RPMI7951 (cell line): ENCODE data around the gene ALG1L2. TPM values are rescaled to one million over a fixed set of nuclear protein-coding genes. Genes with fewer than 3 reads are reported as not detected.
"Not testable (repeated sequence)": the region's sequence is repeated elsewhere in the genome, so short reads cannot be mapped to it uniquely, and the experiment has no call there.

Source experiments
- DNase-seq: peaks from one replicate; pipeline ENCODE4 v3.0.0-alpha.2; 2012; ENCODE audit warnings: low read depth
- total RNA-seq: library from RNA; depleted of rRNA; stranded (reverse); fragments of >200 nt; shearing (Covaris generic); gene quantifications from 2 replicates; pipeline ENCODE4 v1.2.3, GENCODE V29; 2014

The ALG1L2 gene
- total RNA-seq, 1 experiment from 2014 or later: not detected

DNA sequence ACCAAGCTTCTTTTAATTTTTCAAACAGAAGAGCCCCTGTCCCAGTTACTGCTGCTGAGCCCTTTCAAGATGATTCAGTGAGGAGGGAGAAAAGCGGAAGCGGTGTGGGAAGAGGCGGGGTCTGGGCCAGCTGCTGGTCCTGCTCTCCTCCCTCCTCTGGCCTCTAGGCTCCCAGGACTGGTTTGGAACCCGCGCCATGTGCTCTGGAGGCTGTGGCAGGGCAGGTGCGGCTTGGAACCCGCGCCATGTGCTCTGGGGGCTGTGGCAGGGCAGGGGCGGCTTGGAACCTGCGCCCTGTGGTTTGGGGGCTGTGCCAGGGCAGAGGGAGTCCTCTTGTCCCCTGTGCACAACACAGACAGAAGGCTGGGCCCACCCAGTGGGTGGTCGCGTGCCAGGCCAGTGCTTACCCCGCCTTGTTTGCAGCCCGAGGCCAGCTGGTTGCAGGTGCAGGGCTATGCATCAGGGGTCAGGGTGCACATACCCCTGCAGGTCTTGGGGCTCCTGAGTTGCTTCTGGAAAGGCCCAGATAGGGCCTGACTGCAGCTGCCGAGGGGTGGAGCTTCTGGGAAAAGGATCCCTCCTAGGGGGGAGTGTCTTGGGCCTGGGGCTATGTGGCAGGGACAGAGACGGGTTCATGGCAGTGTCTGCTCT is 12.2 kb downstream of the ALG1L2 start:
- DNase-seq: peak; percentile 27

DNA sequence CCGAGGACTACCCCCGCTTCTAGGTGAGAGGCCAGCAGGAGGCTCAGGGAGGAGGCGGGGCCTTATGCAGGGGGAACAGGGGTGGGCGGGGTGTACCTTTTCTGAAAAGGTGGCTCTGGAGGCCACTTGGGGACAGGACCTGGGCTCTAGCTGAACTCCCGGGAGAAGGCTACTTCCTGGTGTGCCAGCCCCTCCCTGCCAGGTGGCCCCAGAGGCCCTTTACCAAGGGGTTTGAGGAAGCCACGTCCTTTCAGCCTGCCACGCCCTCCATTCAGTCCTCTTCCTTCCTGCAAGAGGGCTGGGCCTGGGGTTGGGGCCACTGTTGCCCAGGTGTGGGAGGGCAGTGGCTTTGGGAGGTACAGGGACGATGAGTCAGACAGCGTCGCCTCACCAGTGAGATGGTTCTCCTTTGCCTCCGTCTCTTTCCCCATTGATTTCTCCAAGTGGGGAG is 12.9 kb downstream of the ALG1L2 start:
- not testable (repeated sequence) for DNase-seq

DNA sequence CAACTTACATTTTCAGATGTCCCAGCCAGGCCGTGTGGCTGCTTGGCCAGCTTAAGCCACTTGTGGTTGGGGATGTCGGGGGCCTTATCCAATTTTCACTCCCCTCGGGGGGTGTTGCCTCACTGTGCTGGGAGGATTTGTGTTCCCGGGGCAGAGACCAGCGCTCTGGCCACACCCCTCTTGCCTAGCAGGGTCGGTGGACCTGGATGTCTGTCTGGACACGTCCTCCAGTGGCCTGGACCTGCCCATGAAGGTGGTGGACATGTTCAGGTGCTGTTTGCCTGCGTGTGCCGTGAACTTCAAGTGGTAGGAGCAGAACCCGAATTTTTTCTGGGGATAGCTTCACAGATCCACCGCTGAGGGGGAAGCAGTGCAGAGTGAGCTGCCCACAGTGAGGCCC is 14.2 kb downstream of the ALG1L2 start:
- peak; percentile 57 for DNase-seq

- not testable (repeated sequence) for DNase-seq
These were observed 15.5 kb downstream of the ALG1L2 start for GRCh38 chr3:130097096-130097495.

- not testable (repeated sequence) for DNase-seq
These were observed 16.3 kb downstream of the ALG1L2 start for GRCh38 chr3:130097690-130098638.

DNA sequence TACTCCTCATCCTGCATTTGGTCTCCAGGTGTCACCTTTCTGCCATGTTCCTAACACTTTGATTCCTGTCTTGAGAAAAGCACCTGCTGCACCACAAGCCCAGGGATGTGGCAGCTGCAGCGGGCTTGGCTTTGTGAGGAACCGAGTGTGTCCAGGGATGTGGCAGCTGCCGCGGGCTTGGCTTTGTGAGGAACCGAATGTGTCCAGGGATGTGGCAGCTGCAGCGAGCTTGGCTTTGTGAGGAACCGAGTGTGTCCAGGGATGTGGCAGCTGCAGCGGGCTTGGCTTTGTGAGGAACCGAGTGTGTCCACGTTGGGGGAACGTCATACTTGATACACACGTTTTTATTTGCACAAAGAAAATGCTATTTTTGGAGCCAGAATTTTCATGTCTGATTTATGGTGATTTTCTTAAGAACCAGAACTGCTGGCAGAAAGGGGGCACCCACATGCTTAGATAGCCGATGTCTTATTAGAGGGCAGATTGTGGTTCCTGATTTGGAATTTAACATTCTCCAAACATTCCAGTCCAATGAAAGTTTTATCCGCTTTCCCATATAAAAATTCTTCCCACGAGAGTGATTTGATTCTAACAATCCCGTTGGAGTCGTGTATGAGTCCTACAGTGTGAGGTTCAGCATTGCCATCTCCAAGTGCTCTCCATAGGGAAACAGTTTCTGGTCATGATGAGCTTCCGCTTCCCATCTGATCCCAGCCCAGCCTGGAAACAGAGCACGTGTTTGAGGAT is 17.2 kb downstream of the ALG1L2 start:
- not testable (repeated sequence) for DNase-seq

DNA sequence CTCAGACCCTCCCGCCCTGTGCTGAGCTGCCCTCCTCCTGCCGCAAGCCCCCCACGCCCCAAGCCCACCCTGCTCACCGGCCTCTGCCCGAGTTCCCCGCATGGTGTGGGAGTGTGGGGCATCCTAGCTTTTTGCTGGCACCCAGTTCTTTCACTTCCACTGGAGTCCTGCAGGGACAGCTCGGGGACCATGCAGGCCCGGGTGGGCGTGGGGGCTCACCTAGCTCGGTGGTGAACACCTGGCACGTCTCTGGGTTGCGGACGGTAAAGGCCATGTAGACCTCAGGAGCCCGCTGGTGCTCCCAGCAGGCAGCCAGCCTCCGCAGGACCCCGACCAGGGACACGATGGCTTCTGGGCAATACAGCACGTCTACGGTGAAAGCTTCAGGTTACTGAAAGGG is 20.9 kb downstream of the ALG1L2 start:
- not testable (repeated sequence) for DNase-seq

GRCh38 chr3:130104191-130104590 is 22.6 kb downstream of the ALG1L2 start:
- DNase-seq: not testable (repeated sequence)

DNA sequence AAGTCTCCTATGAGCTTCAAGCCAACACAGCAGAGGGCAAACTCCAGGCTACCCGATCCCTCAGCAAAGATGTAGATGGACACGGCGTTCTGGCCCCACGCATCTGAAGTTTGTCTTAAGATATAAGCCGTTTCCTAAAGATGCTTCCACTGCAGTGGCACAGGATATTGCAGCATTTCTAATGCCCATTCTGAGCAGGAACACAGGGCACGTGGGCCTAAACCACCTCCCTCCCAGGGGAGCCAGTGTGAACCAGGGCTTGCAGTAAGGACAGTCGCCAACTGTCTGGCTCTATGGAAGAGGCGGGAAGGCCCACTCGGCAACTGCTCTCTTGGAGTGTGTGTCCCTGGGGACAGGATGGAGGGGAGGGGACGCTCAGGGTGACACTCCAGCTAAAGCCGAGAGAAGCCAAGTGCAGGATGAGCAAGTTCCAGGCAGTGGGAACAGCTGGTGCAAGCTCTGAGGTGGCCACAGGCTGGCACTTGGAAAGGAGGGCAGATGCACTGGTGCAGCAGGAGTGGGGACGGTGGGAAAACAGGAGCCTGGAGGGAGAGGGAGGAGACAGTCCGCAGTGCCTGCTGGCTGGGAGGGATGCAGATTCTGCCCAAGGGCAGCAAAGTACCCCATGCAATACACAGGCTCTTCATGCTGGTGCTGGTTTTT is 25.8 kb downstream of the ALG1L2 start:
- not testable (repeated sequence) for DNase-seq

DNA sequence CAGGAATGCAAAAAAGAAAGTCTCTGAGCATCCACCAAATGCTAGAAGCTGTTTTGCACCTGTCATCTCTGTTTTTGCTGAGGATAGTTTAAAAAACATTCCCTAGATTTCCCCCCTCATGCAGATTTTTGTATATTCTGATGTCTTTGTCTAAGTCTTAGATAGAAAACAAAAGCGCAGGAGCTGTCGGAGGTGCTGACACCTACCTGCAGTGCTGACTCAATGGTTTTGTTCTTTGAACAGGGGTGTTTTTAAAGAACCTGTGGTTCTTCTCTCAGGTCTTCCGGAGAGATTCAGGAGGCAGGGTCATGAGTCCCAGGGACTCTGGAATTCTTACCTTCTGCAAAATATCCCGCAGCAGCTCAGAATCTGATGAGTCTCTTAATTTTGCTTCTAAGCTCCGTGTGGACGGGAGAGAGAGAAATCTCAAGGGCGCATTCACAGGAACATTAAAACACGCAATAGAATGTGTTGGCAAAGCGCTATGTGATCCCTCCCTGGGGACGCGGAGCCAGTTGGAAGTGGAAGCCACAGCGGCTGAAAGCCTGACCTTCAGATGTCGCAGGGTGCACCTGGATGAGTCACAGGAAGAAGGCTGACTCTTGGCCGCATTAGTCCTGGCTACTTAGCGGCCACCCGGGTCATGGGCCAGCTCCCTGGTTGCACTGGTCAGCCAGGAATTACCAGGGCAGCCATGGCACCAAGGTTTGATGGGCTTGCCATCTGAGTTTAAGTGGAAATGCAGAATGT is 27.4 kb downstream of the ALG1L2 start:
- not testable (repeated sequence) for DNase-seq

DNA sequence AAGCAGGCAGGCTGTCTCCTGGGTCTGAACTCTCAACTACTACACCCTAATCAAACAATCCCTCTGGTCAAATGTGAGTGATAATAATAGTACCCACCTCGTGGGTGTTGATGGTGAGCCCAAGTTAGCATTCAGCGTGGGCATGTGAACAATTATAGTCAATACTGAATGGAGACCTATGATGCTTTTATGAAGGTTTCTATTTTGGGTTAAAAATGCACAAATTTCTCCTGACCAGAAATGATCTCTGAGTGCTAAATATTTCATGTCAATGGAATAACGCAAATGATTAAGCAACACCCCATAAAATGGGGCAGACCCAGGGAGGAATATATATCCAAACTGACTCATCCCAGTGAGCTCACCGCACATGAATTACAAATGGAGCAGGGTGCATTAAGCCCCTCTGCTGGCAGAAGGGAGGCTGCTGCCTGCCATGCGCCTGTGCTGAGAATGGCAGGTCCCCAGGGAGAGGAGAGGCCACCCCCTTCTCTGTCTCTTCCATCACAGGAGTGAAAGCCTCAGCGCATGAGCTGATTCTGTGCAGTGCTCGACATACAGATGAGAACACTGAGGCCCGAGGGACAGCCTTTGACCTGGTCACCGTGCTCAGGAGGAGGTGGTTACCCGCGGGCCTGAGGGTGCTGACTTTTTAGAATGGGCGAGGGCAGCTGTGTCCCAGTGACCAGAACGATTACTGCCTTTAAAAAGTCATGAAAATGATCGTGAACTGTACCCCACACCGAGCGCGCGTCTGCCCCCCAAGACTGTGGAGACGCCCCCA is 28.9 kb downstream of the ALG1L2 start:
- DNase-seq: peak; percentile 58

GRCh38 chr3:130111185-130111864 is 29.7 kb downstream of the ALG1L2 start:
- DNase-seq: peak; percentile 95

DNA sequence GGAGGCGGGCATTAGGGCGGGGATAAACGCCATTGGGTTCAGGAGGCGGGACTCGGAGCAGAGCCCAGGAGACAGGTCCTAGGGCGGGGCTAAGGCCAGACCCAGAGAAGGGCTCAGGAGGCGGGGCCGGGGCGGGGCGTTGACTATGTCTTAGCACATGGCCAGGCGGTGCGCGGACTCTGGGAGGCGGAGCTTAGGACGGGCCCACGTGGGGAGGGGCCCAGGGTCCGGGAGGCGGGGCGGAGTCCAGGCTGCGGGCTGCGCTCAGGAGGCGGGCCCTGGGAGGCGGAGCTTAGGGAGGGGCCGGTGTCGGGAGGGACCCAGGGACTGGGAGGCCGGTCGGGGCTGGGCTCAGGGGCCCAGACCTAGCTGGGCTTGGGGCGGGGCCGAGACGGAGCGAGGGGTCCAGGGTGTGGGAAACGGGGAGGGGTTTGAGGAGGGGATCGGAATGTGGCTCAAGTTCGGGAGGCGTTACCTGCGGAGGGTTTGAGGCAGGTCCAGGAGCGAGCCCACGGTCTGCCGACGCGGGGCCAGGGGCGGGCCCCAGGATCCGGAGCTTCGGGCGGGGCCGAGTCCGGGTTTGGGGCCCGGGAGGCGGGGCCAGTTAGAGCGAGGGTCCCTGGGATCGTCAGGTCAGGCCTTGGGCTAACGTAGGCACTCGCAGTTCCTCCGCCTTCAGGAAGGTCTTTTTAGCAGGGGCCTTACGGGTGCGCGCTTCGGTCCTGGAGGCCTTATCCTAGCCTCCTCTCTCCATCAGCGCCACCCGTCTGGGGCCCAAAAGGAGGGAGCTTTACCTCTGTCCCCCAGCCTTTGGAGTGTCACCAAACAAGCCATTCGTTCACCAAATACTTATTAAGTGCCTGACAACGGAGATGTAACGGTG is 30.5 kb downstream of the ALG1L2 start:
- DNase-seq: peak; percentile 92

- not testable (repeated sequence) for DNase-seq
These were observed 31.1 kb downstream of the ALG1L2 start for GRCh38 chr3:130112748-130113073.

DNA sequence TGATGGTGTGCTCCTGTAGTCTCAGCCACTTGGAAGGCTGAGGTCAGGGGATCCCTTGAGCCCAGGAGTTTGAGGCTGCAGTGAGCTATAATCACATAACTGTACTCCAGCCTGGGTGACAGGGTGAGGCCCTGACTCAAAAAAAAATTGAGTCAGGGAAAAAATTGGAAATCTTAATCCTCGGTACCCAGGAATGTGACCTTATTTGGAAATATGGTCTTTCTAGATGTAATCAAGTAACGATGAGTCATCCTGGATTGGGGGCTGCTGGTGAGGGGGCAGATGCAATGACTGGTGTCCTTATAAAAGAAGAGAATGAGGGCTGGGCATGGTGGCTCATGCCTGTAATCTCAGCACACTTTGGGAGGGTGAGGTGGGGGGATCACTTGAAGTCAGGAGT is 33.8 kb downstream of the ALG1L2 start:
- not testable (repeated sequence) for DNase-seq

DNA sequence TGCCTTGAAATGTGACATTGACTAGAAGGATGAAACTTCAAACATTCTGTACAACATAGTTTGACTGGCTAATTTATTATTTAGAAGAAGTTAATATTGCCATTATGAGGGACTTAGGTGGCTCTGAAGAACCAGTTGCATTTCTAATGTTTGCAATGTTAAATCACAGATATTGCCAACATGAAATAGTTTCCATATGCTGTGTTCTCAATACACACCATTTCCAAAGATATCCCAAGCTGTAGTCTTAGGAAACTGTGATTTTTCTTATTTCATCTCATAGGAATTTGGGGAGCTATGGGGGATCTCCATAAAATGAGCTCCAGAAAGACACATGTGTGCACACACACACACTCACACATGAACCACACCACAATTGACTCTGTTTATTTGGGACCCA is 36.3 kb downstream of the ALG1L2 start:
- DNase-seq: no peak

- DNase-seq: peak; percentile 28
These were observed 38.2 kb downstream of the ALG1L2 start for GRCh38 chr3:130119824-130120223.

DNA sequence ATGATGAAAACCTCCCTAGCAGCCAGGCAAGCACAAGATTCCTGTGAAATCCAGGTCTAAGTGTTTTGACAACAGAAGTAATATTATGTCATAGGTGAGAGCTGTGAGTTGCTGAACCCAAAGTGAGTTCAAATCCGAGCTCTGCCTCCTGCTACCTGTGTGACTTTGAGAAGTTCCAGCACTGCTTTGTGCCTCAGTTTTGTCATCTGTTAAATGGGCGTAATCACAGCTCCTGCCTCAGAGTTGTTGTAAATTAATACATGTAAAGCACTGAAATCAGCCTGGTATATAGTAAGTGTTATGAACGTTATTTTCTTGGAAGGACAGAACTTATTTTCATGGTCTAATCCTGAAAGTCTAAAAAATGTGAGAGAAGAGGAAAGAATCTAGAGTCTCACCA is 38.7 kb downstream of the ALG1L2 start:
- DNase-seq: not testable (repeated sequence)
